Vagina (tissue), 2 donors: Measurements from ENCODE around the gene OSBP2.

Source experiments
- CTCF ChIP-seq, 3 experiments: fragments of 450-650 bp in 2 of 3; fragments of 200-600 bp in 1 of 3; sonication (generic) in 1 of 3; IDR thresholded peaks; one replicate each; pipeline ENCODE4 v1.5.1; 2017 to 2019; ENCODE audit warnings: antibody characterized with exemption in 3 of 3, mild to moderate bottlenecking in 2 of 3, moderate library complexity in 2 of 3
- POLR2A ChIP-seq, 2 donors: fragments of 450-650 bp; IDR thresholded peaks; one replicate each; pipeline ENCODE4 v1.6.1; 2017; ENCODE audit warnings: antibody characterized with exemption in 2 of 2, mild to moderate bottlenecking in 2 of 2, moderate library complexity in 2 of 2
- POLR2AphosphoS5 ChIP-seq, 2 donors: sonication (generic); formaldehyde crosslinking; IDR thresholded peaks; one replicate each; pipeline ENCODE4 v1.9.0; 2017; ENCODE audit warnings: antibody characterized with exemption in 2 of 2, mild to moderate bottlenecking in 2 of 2, low read depth in 1 of 2; ENCODE audit not compliant: insufficient read depth in 1 of 2

GRCh38 chr22:30921108-30921507, 226.4 kb downstream of the OSBP2 start:
- TF ChIP-seq POLR2A (IDR thresholded peaks at IDR 0.05) (no peak), CTCF (IDR thresholded peaks at IDR 0.05) (no peak), POLR2AphosphoS5 (IDR thresholded peaks at IDR 0.05; ENCODE audit: insufficient read depth in 1 of 2, low read depth in 1 of 2) (no peak)
